Stimulated activated CD4-positive, alpha-beta T cell treated with anti-CD3 and anti-CD28 coated beads, TNF-alpha, amount 100 ng/mL, for 48 hours (primary cell): ENCODE measurements around the gene RALGPS1.

Experiments
- DNase-seq, 3 donors: peaks; one replicate each; pipeline ENCODE4 v3.0.0-alpha.2; 2020; ENCODE audit warnings: low read depth in 3 of 3

RALGPS1 gene

DNA sequence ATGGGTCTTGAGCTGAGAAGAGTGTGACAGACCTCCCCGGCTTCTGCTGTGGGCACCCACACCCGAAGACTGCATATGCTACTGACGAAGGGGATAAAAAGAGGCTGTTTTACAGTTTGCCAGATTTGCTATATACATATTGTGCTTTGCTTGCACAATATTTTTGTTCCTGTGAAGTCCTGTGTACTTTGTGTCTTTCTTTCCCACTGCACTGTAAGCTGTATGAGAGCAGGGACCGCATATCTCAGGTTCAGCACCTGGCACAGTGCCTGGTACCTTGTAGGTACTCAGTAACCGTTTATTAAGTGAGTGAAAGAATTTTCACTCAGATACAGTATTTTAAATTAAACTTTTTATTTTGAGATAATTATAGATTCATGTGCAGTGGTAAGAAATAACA lies 341.7 kb downstream of the RALGPS1 start:
- DNase-seq = no peak

DNA sequence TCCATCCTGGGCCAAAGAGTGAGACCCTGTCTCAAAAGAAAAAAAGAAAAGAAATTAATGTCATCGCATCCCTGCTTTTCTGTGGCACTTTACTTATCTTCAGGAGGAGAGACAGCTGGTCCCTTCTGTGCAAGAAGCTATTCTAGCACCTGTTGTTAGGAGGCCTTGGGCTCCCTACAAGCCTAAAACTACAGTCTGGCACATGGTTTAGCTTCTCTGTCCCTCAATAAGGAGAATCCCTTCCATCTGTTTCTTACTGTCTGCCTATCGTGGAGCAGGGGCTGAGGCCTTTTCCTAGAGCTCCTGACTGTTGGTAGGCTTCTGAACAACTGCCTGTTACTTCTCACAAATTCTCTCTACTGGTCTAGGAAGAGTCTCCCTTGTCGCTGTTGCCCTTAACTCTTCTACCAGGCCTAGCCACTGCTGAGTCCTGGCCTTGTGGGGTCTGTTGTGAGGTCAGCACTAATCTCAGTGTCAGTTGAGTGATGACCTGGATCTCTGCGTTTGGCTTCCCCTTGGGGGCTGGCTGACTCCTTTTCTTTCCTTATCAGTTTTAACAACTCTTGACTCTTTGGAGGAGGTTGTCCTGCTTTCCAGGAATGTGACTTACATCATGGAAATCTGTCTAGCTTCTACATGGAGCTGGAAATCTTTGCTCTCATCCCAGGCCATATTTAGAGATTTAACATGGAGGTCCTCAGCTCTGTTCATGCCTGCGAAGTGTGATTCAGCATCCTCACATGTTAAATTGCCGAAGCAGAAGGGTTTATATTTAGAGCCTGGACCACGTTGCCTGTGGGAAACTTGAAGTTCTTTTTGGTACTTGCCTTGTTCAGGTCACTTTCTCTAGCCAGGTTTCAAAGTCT lies 344.3 kb downstream of the RALGPS1 start:
- DNase-seq = no peak

DNA sequence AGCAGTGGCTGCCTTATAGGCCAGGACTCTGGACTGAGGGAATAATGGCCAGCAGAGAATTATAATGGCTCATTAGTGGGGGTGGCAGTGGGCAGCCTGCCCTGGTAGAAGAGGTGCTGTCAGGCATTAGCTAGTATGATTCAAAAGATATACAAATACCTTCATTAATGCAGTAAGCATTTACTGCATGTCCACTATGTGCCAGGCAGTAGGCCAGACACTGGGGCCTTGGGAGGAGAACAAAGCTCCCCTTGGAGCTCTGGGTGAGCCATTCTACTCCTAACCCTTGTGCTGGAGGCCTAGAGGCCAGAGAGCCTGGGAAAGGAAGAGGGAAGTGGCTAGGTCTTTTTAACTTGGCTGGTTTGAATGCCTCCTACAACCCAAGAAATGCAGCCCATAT lies 348.0 kb downstream of the RALGPS1 start:
- no peak for DNase-seq

DNA sequence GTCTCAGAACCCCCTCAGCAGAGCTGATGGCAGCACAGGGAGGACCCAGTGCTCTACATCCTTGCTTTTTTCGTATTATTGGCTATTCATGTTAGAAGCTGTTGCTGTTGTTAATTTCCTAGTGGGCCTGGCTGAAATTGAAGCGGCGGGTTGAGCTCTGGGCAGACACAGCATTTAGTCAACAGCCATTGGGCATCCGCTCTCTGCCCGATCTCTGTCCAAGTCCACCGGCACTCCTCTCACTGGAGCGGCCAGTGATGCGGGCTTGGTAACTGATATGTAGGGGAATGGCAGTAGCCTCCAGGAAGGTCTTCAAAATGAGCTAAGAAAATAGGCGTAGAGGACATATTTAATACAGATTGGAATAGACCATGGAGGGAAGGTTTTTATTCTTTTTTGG lies 348.7 kb downstream of the RALGPS1 start:
- DNase-seq = no peak

DNA sequence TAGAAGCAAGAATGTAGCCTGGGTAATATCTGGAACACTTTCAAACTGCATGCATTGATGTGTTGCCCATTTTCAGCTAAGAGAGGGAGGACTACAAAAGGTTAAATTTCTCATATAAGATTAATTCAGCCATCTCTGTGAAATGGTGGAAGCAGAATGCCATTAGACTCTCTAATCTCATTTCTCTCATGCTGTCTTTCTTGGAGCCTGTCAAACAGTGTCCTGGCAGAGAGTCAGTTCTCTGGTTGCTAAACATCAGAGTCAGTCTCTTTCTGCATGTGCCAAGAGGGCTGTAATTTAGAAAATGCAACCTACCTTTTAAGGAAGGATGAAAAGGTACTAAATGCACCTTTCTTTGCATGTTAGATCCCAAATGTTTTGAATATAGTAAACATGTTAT lies 349.1 kb downstream of the RALGPS1 start:
- DNase-seq = no peak

DNA sequence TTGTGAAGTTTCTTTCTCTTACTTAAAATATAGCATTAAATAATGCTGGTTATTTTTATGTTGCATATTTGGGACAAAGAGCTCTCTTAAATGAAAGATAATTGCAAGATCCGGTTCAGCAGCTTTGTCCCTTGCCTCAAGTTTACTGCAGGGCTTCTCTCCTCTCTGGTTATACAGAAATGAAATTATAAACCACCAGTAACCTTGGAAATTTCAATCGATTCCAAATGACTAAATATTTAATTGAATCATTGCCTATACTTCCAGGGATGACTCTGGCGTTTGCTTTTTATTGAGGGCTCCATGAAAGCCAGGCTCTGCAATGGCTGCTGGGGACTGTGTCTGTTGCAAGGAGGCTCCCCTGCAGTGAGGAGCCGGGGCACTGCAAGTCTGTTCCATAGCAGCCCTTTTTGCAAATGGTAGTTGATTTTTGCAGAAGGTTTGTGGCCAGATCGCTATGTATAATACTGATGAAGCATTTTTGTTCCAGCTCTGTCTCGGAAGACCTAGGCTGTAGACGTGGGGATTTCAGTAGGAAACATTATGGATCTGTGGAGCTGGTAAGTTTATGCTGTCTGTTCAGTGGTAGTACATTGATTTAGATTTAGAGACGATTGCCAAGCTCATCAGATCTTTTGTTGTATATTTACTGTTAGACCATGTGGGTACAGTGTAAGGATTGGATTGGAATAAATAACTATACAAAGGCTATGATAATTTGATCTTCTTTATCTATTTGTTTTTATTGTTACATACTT lies 350.1 kb downstream of the RALGPS1 start, which contains the start of gene GARNL3:
TSS of gene GARNL3 (plus strand) at position 313 of the 758 bp plus-strand sequence. CDS start at position 417, 104 bp downstream.
- no peak for DNase-seq

DNA sequence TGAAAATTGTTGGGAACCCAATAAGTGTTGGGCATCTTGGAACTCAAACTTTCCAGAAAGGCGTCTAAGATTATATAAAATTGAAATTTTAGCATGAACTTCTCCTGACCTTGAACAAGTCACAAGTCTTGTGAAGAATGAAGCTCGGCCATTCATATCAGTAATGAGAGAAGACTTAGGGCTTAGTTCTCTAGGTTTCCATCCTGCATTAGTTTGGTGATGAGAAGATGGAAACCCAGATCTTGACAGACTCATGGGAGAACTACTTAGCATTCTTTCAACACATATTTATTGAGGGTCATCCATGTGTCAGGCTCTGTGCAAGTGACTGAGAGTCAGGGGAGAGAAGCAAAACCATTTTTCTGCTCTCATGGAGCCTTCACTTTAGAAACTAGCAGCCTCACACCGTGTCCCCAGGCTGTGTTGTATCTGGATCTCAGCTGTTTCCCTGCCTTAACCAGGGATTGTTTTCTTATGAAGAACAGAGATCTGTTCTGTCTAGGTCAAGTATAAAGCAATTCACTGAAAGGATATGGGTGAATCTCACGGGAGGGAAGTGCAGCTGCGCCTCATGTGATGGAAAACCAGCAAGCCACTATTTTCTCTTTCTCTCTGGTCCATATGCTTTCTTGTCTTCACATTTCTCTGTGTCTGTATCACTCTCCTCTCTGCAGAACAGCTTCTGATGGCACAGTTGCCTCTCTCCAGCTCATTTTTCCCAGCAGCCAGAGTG lies 353.4 kb downstream of the RALGPS1 start:
- no peak for DNase-seq

DNA sequence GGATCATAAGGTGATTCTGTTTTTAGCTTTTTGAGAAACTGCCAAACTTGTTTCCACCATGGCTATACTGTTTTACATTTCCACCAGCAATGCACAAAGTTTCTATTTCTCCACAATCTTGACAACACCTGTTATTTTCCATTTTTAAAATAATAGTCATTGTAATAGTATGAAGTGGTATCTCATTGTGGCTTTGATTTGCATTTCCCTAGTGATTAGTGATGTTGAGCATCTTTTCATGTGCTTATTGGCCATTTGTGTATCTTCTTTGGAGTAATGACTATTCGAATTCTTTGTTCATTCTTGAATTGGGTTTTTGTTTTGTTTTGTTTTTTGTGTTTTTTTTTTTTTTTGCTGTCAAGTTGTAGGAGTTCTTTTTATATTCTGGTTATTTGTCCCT lies 354.9 kb downstream of the RALGPS1 start:
- DNase-seq = no peak
